Gastrocnemius medialis (tissue), 4 donors: Measurements from ENCODE around the gene CCDC85A.

Experiments used
- CTCF ChIP-seq, 5 experiments: fragments of 450-650 bp in 3 of 5; fragments of 200-600 bp in 2 of 5; sonication (generic) in 2 of 5; IDR thresholded peaks in 4 of 5; conservative IDR thresholded peaks in 1 of 5; 1 replicate in 4 of 5; 2 replicates in 1 of 5; pipeline ENCODE4 v1.5.1; 2016 to 2019; ENCODE audit warnings: antibody characterized with exemption in 5 of 5, mild to moderate bottlenecking in 3 of 5, moderate library complexity in 3 of 5
- POLR2A ChIP-seq, 2 donors: fragments of 450-650 bp; IDR thresholded peaks; one replicate each; pipeline ENCODE4 v1.6.1; 2017; ENCODE audit warnings: antibody characterized with exemption in 2 of 2, mild to moderate bottlenecking in 2 of 2, moderate library complexity in 2 of 2

- TF ChIP-seq POLR2A (IDR thresholded peaks at IDR 0.05) (no peak), CTCF (IDR thresholded peaks at IDR 0.05 in 4 of 5, conservative IDR thresholded peaks at IDR 0.05 in 1 of 5) (no peak)
Observed at GRCh38 chr2:56357655-56358295, 174.0 kb downstream of the CCDC85A start.
